ENCODE results near the gene KIAA1614.

- TF ChIP-seq CTCF (IDR thresholded peaks at IDR 0.05 in 2 of 3, conservative IDR thresholded peaks at IDR 0.05 in 1 of 3; ENCODE audit: control insufficient read depth in 2 of 3, extremely low read depth in 1 of 3, insufficient read depth in 1 of 3, low read depth in 3 of 3, low read length in 3 of 3) (no peak), USF1 (IDR thresholded peaks at IDR 0.05; ENCODE audit: borderline replicate concordance, extremely low read length, insufficient read depth, low read depth, low read length) (no peak), IKZF1 (conservative IDR thresholded peaks at IDR 0.05) (no peak), BRCA1 (IDR thresholded peaks at IDR 0.05; ENCODE audit: low read depth, low read length) (no peak), NRF1 (conservative IDR thresholded peaks at IDR 0.05; ENCODE audit: low read depth, low read length) (no peak), SIN3A (IDR thresholded peaks at IDR 0.05; ENCODE audit: low read depth, low read length) (no peak), SUZ12 (IDR thresholded peaks at IDR 0.05; ENCODE audit: unreplicated experiment) (no peak)
Observed at GRCh38 chr1:180966312-180966711, 53.6 kb downstream of the KIAA1614 start.

Measured in GM12878 (cell line).